Keratinocyte (primary cell): ENCODE data around the gene APH1A. TPM values are rescaled to one million over a fixed set of nuclear protein-coding genes. Genes with fewer than 3 reads are reported as not detected.
"Not testable (repeated sequence)": the region's sequence is repeated elsewhere in the genome, so short reads cannot be mapped to it uniquely, and the experiment has no call there.

ENCODE experiments used
- DNase-seq: peaks from one replicate; pipeline ENCODE4 v3.0.0-alpha.2; 2011; ENCODE audit warnings: low read depth, missing footprints, low spot score
- FAIRE-seq: peaks from 2 replicates; lab custom pipeline; 2011; peaks lifted over from hg19 to GRCh38; lab: Jason Lieb, UNC
- H2AFZ ChIP-seq: 2 replicates; pipeline ENCODE4 v1.6.0; 2012; ENCODE audit warnings: low read length, control low read depth, inconsistent platforms; ENCODE audit not compliant: control insufficient read depth
- H3K27ac ChIP-seq: 2 replicates; pipeline ENCODE4 v1.5.1; 2011; ENCODE audit warnings: low read length; ENCODE audit not compliant: control insufficient read depth, insufficient read depth
- H3K27me3 ChIP-seq: 3 replicates; pipeline ENCODE4 v1.6.0; 2011; ENCODE audit warnings: low read length; ENCODE audit not compliant: control insufficient read depth, insufficient read depth; ENCODE audit errors: extremely low read depth
- H3K36me3 ChIP-seq, 2 experiments: 2 replicates in 1 of 2; 3 replicates in 1 of 2; pipeline ENCODE4 v1.5.1; 2011; ENCODE audit warnings: low read length in 2 of 2, mild to moderate bottlenecking in 1 of 2; ENCODE audit not compliant: control insufficient read depth in 2 of 2, insufficient read depth in 2 of 2; ENCODE audit errors: extremely low read depth in 1 of 2
- H3K4me1 ChIP-seq: 3 replicates; pipeline ENCODE4 v1.5.1; 2011; ENCODE audit warnings: low read length; ENCODE audit not compliant: control insufficient read depth, insufficient read depth; ENCODE audit errors: extremely low read depth
- H3K4me2 ChIP-seq: 3 replicates; pipeline ENCODE4 v1.6.0; 2011; ENCODE audit warnings: low read depth, low read length; ENCODE audit not compliant: control insufficient read depth, insufficient read depth; ENCODE audit errors: extremely low read depth
- H3K4me3 ChIP-seq, 3 experiments: fragments of 200-600 bp in 1 of 3; sonication (generic) in 1 of 3; 2 replicates in 2 of 3; 3 replicates in 1 of 3; pipeline ENCODE4 v1.5.1; 2011 to 2016; ENCODE audit warnings: low read length in 3 of 3, mild to moderate bottlenecking in 3 of 3, control low read depth in 2 of 3, inconsistent platforms in 1 of 3, low read depth in 1 of 3, mixed read lengths in 1 of 3, mixed run types in 1 of 3, moderate library complexity in 1 of 3; ENCODE audit not compliant: control insufficient read depth in 2 of 3, insufficient read depth in 2 of 3; ENCODE audit errors: extremely low read depth in 1 of 3
- H3K79me2 ChIP-seq: 2 replicates; pipeline ENCODE4 v1.6.0; 2012; ENCODE audit warnings: low read length; ENCODE audit not compliant: control insufficient read depth, insufficient read depth
- H3K9ac ChIP-seq: 3 replicates; pipeline ENCODE4 v1.6.0; 2011; ENCODE audit warnings: low read length; ENCODE audit not compliant: control insufficient read depth, insufficient read depth; ENCODE audit errors: extremely low read depth
- H3K9me1 ChIP-seq: 3 replicates; pipeline ENCODE4 v1.6.0; 2011; ENCODE audit warnings: low read length; ENCODE audit not compliant: control insufficient read depth, insufficient read depth; ENCODE audit errors: extremely low read depth
- H3K9me3 ChIP-seq: 2 replicates; pipeline ENCODE4 v1.5.1; 2012; ENCODE audit warnings: low read depth, low read length; ENCODE audit not compliant: control insufficient read depth
- H4K20me1 ChIP-seq: 3 replicates; pipeline ENCODE4 v1.6.0; 2011; ENCODE audit warnings: low read length; ENCODE audit not compliant: control insufficient read depth, insufficient read depth; ENCODE audit errors: extremely low read depth
- EZH2 ChIP-seq: IDR thresholded peaks from one replicate; pipeline ENCODE4 v1.6.1; 2012; ENCODE audit warnings: inconsistent platforms, mild to moderate bottlenecking, low read length, moderate library complexity
- dilution Hi-C: fragments of 300-500 bp; cut with MboI; formaldehyde crosslinking; loops from one replicate; pipeline ENCODE4 v1.7.0; 2020; ENCODE audit warnings: low sequenced_read_pairs; ENCODE audit not compliant: extremely low pct_ligation_motif_present
- polyA plus RNA-seq, 5 experiments: library from polyadenylated mRNA; depleted of rRNA in 3 of 5; stranded (reverse) in 3 of 5; stranded (forward) in 1 of 5; unstranded in 1 of 5; fragments of >200 nt; gene quantifications; 1 replicate in 1 of 5; 2 replicates in 3 of 5; 3 replicates in 1 of 5; pipeline versions ENCODE4 v1.2.1 to v1.2.3, GENCODE V29; 2011 to 2012; ENCODE audit warnings: missing spikeins in 2 of 5, low read depth in 1 of 5, low replicate concordance in 1 of 5
- TF ChIP-seq, protein P1 (sequence below), 3 experiments: IDR thresholded peaks in 1 of 3; conservative IDR thresholded peaks in 1 of 3; optimal IDR thresholded peaks in 1 of 3; 2 replicates in 2 of 3; 3 replicates in 1 of 3; pipeline versions ENCODE3 to v1.5.1; 2011; ENCODE audit warnings: low read length in 3 of 3, mild to moderate bottlenecking in 3 of 3, moderate library complexity in 2 of 3, control low read depth in 1 of 3, inconsistent platforms in 1 of 3; ENCODE audit not compliant: insufficient read depth in 2 of 3; ENCODE audit errors: extremely low read depth in 1 of 3

The APH1A gene
- polyA plus RNA-seq, 1 donor (not counting 4 experiments of a cell fraction or from before 2014, with no cell fraction given): 149 TPM

- peaks cover 3 to 14% of the 10 kb centered on the region in 2 experiments for H3K36me3 ChIP-seq
- H3K27me3 ChIP-seq, H2AFZ ChIP-seq, FAIRE-seq, H3K4me3 ChIP-seq, H3K9ac ChIP-seq, H3K27ac ChIP-seq, DNase-seq, H3K9me3 ChIP-seq, H3K9me1 ChIP-seq, dilution Hi-C loops, H4K20me1 ChIP-seq, H3K4me1 ChIP-seq, H3K4me2 ChIP-seq: not testable (repeated sequence)
- H3K79me2 ChIP-seq: peaks cover 14% of the 10 kb centered on the region
Observed at GRCh38 chr1:150228246-150228645, 40.6 kb downstream of the APH1A start.

GRCh38 chr1:150227228-150227627 lies 41.6 kb downstream of the APH1A start:
- H3K9me3 ChIP-seq: no peaks in the 10 kb centered on the region
- no peak overlapping the region for H3K27ac ChIP-seq
- no peaks in the 10 kb centered on the region for H3K4me1 ChIP-seq
- no peak for DNase-seq
- dilution Hi-C loops: no loop called here
- H3K27me3 ChIP-seq: no peaks in the 10 kb centered on the region
- TF ChIP-seq EZH2: no peak
- TF ChIP-seq, protein P1, sequence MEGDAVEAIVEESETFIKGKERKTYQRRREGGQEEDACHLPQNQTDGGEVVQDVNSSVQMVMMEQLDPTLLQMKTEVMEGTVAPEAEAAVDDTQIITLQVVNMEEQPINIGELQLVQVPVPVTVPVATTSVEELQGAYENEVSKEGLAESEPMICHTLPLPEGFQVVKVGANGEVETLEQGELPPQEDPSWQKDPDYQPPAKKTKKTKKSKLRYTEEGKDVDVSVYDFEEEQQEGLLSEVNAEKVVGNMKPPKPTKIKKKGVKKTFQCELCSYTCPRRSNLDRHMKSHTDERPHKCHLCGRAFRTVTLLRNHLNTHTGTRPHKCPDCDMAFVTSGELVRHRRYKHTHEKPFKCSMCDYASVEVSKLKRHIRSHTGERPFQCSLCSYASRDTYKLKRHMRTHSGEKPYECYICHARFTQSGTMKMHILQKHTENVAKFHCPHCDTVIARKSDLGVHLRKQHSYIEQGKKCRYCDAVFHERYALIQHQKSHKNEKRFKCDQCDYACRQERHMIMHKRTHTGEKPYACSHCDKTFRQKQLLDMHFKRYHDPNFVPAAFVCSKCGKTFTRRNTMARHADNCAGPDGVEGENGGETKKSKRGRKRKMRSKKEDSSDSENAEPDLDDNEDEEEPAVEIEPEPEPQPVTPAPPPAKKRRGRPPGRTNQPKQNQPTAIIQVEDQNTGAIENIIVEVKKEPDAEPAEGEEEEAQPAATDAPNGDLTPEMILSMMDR (optimal IDR thresholded peaks at IDR 0.05 in 1 of 3, IDR thresholded peaks at IDR 0.05 in 1 of 3, conservative IDR thresholded peaks at IDR 0.05 in 1 of 3; ENCODE audit: extremely low read depth in 1 of 3, insufficient read depth in 2 of 3, low read length in 3 of 3): no peak
- H3K4me2 ChIP-seq: no peak overlapping the region
- H2AFZ ChIP-seq: no peak overlapping the region
- peaks cover 6% of the 10 kb centered on the region for H3K79me2 ChIP-seq
- H3K4me3 ChIP-seq: no peak overlapping the region
- no peaks in the 10 kb centered on the region for H3K9me1 ChIP-seq
- no peak overlapping the region for H3K9ac ChIP-seq
- no peak for FAIRE-seq
- no peaks in the 10 kb centered on the region for H4K20me1 ChIP-seq
- peaks cover 5 to 14% of the 10 kb centered on the region in 2 experiments for H3K36me3 ChIP-seq

DNA sequence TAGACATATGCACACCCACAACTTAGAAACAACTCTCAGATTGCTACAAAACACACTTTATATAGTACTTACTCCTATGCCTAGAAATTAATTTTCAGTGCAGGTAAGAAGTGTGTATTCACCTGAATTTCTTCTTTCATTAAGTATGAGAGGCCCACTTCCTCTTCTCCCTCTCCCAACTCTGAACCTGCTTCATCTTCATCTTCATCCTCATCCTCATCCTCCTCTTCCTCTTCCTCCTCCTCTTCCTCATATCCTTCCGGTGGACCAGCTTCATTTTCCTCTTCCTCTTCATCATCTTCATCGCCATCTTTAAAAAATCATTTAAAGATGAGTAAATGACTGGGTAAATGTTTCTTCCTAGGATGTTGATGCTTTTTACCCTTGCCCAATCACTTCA lies 42.3 kb downstream of the APH1A start:
- FAIRE-seq (no peak), DNase-seq (no peak)
- Histone ChIP-seq H3K9me3 (no peaks in the 10 kb centered on the region), H3K79me2 (peaks cover 2% of the 10 kb centered on the region), H2AFZ (no peak overlapping the region), H4K20me1 (no peaks in the 10 kb centered on the region), H3K4me3 (no peak overlapping the region), H3K4me2 (no peak overlapping the region), H3K27ac (no peak overlapping the region), H3K9me1 (no peaks in the 10 kb centered on the region), H3K9ac (no peak overlapping the region), H3K36me3 (peaks cover 5 to 11% of the 10 kb centered on the region in 2 experiments), H3K27me3 (no peaks in the 10 kb centered on the region), H3K4me1 (no peaks in the 10 kb centered on the region)
- TF ChIP-seq, protein P1 (optimal IDR thresholded peaks at IDR 0.05 in 1 of 3, IDR thresholded peaks at IDR 0.05 in 1 of 3, conservative IDR thresholded peaks at IDR 0.05 in 1 of 3; ENCODE audit: extremely low read depth in 1 of 3, insufficient read depth in 2 of 3, low read length in 3 of 3): no peak
- no peak for TF ChIP-seq EZH2
- dilution Hi-C loops: no loop called here
